ENCODE data around the gene SLC38A10.

DNA sequence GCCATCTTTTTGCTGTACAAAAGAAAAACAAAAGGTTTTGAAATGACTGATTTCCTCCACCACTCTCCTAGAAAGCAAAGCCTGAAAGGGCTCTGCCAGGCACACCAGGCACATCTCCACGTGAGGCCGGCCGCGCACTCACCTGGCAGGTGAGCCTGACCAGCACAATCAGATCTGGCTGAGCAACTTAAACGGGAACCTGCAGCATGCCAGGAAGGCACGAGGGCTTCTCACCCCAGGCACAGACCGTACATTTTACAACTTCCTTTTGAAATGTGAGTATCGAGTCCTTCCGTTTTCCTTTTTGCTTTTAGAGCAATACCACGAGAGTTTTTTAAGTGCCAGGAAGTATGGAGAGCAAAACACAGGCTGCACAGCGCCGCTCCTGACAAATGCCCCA is 22.5 kb downstream of the SLC38A10 start:
- TF ChIP-seq, protein P1, sequence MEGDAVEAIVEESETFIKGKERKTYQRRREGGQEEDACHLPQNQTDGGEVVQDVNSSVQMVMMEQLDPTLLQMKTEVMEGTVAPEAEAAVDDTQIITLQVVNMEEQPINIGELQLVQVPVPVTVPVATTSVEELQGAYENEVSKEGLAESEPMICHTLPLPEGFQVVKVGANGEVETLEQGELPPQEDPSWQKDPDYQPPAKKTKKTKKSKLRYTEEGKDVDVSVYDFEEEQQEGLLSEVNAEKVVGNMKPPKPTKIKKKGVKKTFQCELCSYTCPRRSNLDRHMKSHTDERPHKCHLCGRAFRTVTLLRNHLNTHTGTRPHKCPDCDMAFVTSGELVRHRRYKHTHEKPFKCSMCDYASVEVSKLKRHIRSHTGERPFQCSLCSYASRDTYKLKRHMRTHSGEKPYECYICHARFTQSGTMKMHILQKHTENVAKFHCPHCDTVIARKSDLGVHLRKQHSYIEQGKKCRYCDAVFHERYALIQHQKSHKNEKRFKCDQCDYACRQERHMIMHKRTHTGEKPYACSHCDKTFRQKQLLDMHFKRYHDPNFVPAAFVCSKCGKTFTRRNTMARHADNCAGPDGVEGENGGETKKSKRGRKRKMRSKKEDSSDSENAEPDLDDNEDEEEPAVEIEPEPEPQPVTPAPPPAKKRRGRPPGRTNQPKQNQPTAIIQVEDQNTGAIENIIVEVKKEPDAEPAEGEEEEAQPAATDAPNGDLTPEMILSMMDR (IDR thresholded peaks at IDR 0.05; ENCODE audit: low read depth, low read length, poor library complexity, severe bottlenecking): no peak
- TF ChIP-seq EZH2phosphoT487 (IDR thresholded peaks at IDR 0.05; ENCODE audit: borderline replicate concordance, low read length): no peak
